Calu3 (cell line): ENCODE results near the gene CDH4. TPM values are rescaled to one million over a fixed set of nuclear protein-coding genes. Genes with fewer than 3 reads are reported as not detected.

Experiments
- BruUV-seq: library from RNA; stranded (reverse); fragments of 400-500 nt; replicated peaks from 2 replicates; lab custom pipeline; 2021; lab: Mats Ljungman, UMichigan
- CTCF ChIA-PET: fragments of 300-600 bp; sonication (Branson Sonifier 250); formaldehyde crosslinking; loops from one replicate; lab custom pipeline; 2022; ENCODE audit warnings: antibody characterized with exemption; lab: Charles Lee
- DNase-seq: peaks from one replicate; pipeline ENCODE4 v3.0.0; 2022
- H3K27ac Mint-ChIP-seq: one replicate; pipeline ENCODE4 v1.8.0; 2022; ENCODE audit warnings: mixed read lengths; ENCODE audit not compliant: unreplicated experiment
- H3K27me3 Mint-ChIP-seq: one replicate; pipeline ENCODE4 v1.8.0; 2022; ENCODE audit warnings: mixed read lengths; ENCODE audit not compliant: unreplicated experiment
- H3K36me3 Mint-ChIP-seq: one replicate; pipeline ENCODE4 v1.8.0; 2022; ENCODE audit warnings: mild to moderate bottlenecking, moderate library complexity, mixed read lengths; ENCODE audit not compliant: insufficient read depth, unreplicated experiment
- H3K4me1 Mint-ChIP-seq: one replicate; pipeline ENCODE4 v1.8.0; 2022; ENCODE audit warnings: mild to moderate bottlenecking, low read depth, mixed read lengths; ENCODE audit not compliant: unreplicated experiment
- H3K4me3 Mint-ChIP-seq: one replicate; pipeline ENCODE4 v1.8.0; 2022; ENCODE audit warnings: mild to moderate bottlenecking, low read depth, moderate library complexity, mixed read lengths; ENCODE audit not compliant: unreplicated experiment
- H3K9me3 Mint-ChIP-seq: one replicate; pipeline ENCODE4 v1.8.0; 2022; ENCODE audit warnings: low read depth, mixed read lengths; ENCODE audit not compliant: unreplicated experiment
- CTCF ChIP-seq: fragments of 200-600 bp; IDR thresholded peaks from one replicate; pipeline ENCODE4 v1.8.0; 2022; ENCODE audit warnings: antibody characterized with exemption; ENCODE audit not compliant: unreplicated experiment
- intact Hi-C: fragments of 100-400 bp; cut with micrococcal nuclease; formaldehyde crosslinking; loops from one replicate; pipeline ENCODE4 v1.10.0; 2022; ENCODE audit not compliant: unreplicated experiment
- total RNA-seq: library from RNA; stranded (reverse); gene quantifications from 2 replicates; pipeline ENCODE4 v1.2.3, GENCODE V29; 2022

Gene CDH4
- total RNA-seq, 1 experiment from 2014 or later: not detected

- CTCF ChIA-PET: no interaction called here
- no peak for DNase-seq
- TF ChIP-seq CTCF: no peak
- H3K9me3 Mint-ChIP-seq: peaks cover 4% of the 10 kb centered on the region
- BruUV-seq: no TSS peak
- peaks cover 15% of the 10 kb centered on the region for H3K27me3 Mint-ChIP-seq
- H3K27ac Mint-ChIP-seq: no peak overlapping the region
- H3K4me1 Mint-ChIP-seq: no peaks in the 10 kb centered on the region
- intact Hi-C loops: no loop called here
- no peaks in the 10 kb centered on the region for H3K36me3 Mint-ChIP-seq
- H3K4me3 Mint-ChIP-seq: no peak overlapping the region
Measured at GRCh38 chr20:61437280-61438206, 185.5 kb downstream of the CDH4 start.

GRCh38 chr20:61438285-61438684 is 186.2 kb downstream of the CDH4 start:
- no peaks in the 10 kb centered on the region for H3K36me3 Mint-ChIP-seq
- no peak for TF ChIP-seq CTCF
- peaks cover 4% of the 10 kb centered on the region for H3K9me3 Mint-ChIP-seq
- DNase-seq: no peak
- H3K27me3 Mint-ChIP-seq: peaks cover 15% of the 10 kb centered on the region
- H3K27ac Mint-ChIP-seq: no peak overlapping the region
- no peak overlapping the region for H3K4me3 Mint-ChIP-seq
- intact Hi-C loops: no loop called here
- CTCF ChIA-PET: interaction anchor here (0.6 kb wide), 1 partner anchor 1498 kb away, joined by 3 read pairs; the partner anchor contains the start of genes FAM217B and PPP1R3D
- no peaks in the 10 kb centered on the region for H3K4me1 Mint-ChIP-seq
- no TSS peak for BruUV-seq

- H3K27ac Mint-ChIP-seq: no peak overlapping the region
- no peak for TF ChIP-seq CTCF
- peaks cover 15% of the 10 kb centered on the region for H3K27me3 Mint-ChIP-seq
- no peaks in the 10 kb centered on the region for H3K4me1 Mint-ChIP-seq
- H3K9me3 Mint-ChIP-seq: peaks cover 4% of the 10 kb centered on the region
- no peak overlapping the region for H3K4me3 Mint-ChIP-seq
- H3K36me3 Mint-ChIP-seq: no peaks in the 10 kb centered on the region
- DNase-seq: no peak
- intact Hi-C loops: no loop called here
- no TSS peak for BruUV-seq
- CTCF ChIA-PET: no interaction called here
Measured at GRCh38 chr20:61439251-61439650, 187.2 kb downstream of the CDH4 start.

GRCh38 chr20:61440548-61441055 is 188.5 kb downstream of the CDH4 start:
- no TSS peak for BruUV-seq
- intact Hi-C loops: no loop called here
- TF ChIP-seq CTCF: no peak
- Mint-ChIP-seq H3K9me3 (peaks cover 4% of the 10 kb centered on the region), H3K36me3 (no peaks in the 10 kb centered on the region), H3K4me3 (no peak overlapping the region), H3K27me3 (peaks cover 12% of the 10 kb centered on the region), H3K4me1 (no peaks in the 10 kb centered on the region), H3K27ac (no peak overlapping the region)
- no peak for DNase-seq
- CTCF ChIA-PET: no interaction called here
